Osteoblast (primary cell): ENCODE results near the gene PCDHB8. TPM values are rescaled to one million over a fixed set of nuclear protein-coding genes. Genes with fewer than 3 reads are reported as not detected.
"Not testable (repeated sequence)": the region's sequence is repeated elsewhere in the genome, so short reads cannot be mapped to it uniquely, and the experiment has no call there.

ENCODE experiments used
- DNase-seq: peaks from one replicate; pipeline ENCODE4 v3.0.0; 2011; ENCODE audit warnings: low spot score, mixed read lengths; ENCODE audit not compliant: insufficient read length; ENCODE audit errors: missing footprints
- H2AFZ ChIP-seq: 2 replicates; pipeline ENCODE4 v1.6.0; 2011; ENCODE audit warnings: mild to moderate bottlenecking, low read length
- H3K27ac ChIP-seq: 2 replicates; pipeline ENCODE4 v1.5.1; 2011; ENCODE audit warnings: mild to moderate bottlenecking, low read depth, low read length, moderate library complexity
- H3K27me3 ChIP-seq: 2 replicates; pipeline ENCODE4 v1.6.0; 2012; ENCODE audit warnings: mild to moderate bottlenecking, control low read depth, inconsistent platforms, low read length, moderate library complexity; ENCODE audit not compliant: insufficient read depth
- H3K36me3 ChIP-seq: 2 replicates; pipeline ENCODE4 v1.5.1; 2011; ENCODE audit warnings: mild to moderate bottlenecking, low read length, control low read depth, moderate library complexity; ENCODE audit not compliant: insufficient read depth
- H3K4me1 ChIP-seq: 2 replicates; pipeline ENCODE4 v1.5.1; 2011; ENCODE audit warnings: mild to moderate bottlenecking, low read length, control low read depth, moderate library complexity; ENCODE audit not compliant: insufficient read depth
- H3K4me2 ChIP-seq: 2 replicates; pipeline ENCODE4 v1.6.0; 2011; ENCODE audit warnings: mild to moderate bottlenecking, low read length; ENCODE audit not compliant: insufficient read depth
- H3K4me3 ChIP-seq: fragments of 200-600 bp; sonication (generic); 3 replicates; pipeline ENCODE4 v1.5.1; 2012; ENCODE audit warnings: mild to moderate bottlenecking, low read length, inconsistent platforms; ENCODE audit not compliant: insufficient read depth
- H3K79me2 ChIP-seq: 2 replicates; pipeline ENCODE4 v1.6.0; 2012; ENCODE audit warnings: mild to moderate bottlenecking, low read length, control low read depth, inconsistent platforms; ENCODE audit not compliant: insufficient read depth
- H3K9me3 ChIP-seq: 2 replicates; pipeline ENCODE4 v1.5.1; 2011; ENCODE audit warnings: low read depth, low read length, control low read depth
- H4K20me1 ChIP-seq: 2 replicates; pipeline ENCODE4 v1.6.0; 2012; ENCODE audit warnings: mild to moderate bottlenecking, low read length, control low read depth; ENCODE audit not compliant: insufficient read depth
- total RNA-seq: library from RNA; depleted of rRNA; stranded (reverse); fragments of >200 nt; gene quantifications from 2 replicates; pipeline ENCODE4 v1.2.3, GENCODE V29; 2012
- TF ChIP-seq, protein P1 (sequence below): IDR thresholded peaks from 2 replicates; pipeline ENCODE4 v1.5.1; 2011; ENCODE audit warnings: mild to moderate bottlenecking, low read depth, low read length, moderate library complexity; ENCODE audit errors: extremely low read depth

PCDHB8 gene
- total RNA-seq, 1 donor, result 0.36 TPM

GRCh38 chr5:141175933-141176332 lies 1.7 kb upstream of the PCDHB8 start:
- H3K79me2 ChIP-seq, result no peaks in the 10 kb centered on the region
- TF ChIP-seq, protein P1, sequence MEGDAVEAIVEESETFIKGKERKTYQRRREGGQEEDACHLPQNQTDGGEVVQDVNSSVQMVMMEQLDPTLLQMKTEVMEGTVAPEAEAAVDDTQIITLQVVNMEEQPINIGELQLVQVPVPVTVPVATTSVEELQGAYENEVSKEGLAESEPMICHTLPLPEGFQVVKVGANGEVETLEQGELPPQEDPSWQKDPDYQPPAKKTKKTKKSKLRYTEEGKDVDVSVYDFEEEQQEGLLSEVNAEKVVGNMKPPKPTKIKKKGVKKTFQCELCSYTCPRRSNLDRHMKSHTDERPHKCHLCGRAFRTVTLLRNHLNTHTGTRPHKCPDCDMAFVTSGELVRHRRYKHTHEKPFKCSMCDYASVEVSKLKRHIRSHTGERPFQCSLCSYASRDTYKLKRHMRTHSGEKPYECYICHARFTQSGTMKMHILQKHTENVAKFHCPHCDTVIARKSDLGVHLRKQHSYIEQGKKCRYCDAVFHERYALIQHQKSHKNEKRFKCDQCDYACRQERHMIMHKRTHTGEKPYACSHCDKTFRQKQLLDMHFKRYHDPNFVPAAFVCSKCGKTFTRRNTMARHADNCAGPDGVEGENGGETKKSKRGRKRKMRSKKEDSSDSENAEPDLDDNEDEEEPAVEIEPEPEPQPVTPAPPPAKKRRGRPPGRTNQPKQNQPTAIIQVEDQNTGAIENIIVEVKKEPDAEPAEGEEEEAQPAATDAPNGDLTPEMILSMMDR, result no peak

GRCh38 chr5:141179371-141179770 lies 1.8 kb downstream of the PCDHB8 start:
- H3K79me2 ChIP-seq, H3K27me3 ChIP-seq, H2AFZ ChIP-seq, DNase-seq, H3K9me3 ChIP-seq, H3K36me3 ChIP-seq, H3K4me3 ChIP-seq, H3K27ac ChIP-seq, H4K20me1 ChIP-seq, H3K4me1 ChIP-seq, H3K4me2 ChIP-seq: not testable (repeated sequence)

More at GRCh38 chr5:141175933-141176332, 1.7 kb upstream of the PCDHB8 start:
- Histone ChIP-seq H4K20me1 (no peaks in the 10 kb centered on the region), H3K4me3 (no peak overlapping the region), H2AFZ (no peak overlapping the region), H3K27ac (no peak overlapping the region), H3K4me1 (no peaks in the 10 kb centered on the region), H3K4me2 (no peak overlapping the region), H3K36me3 (no peaks in the 10 kb centered on the region), H3K9me3 (no peaks in the 10 kb centered on the region), H3K27me3 (no peaks in the 10 kb centered on the region)
- no peak for DNase-seq

- not testable (repeated sequence) for H3K79me2 ChIP-seq, H3K4me1 ChIP-seq, H2AFZ ChIP-seq, DNase-seq, H3K4me3 ChIP-seq, H3K9me3 ChIP-seq, H3K36me3 ChIP-seq, H3K4me2 ChIP-seq, H3K27me3 ChIP-seq, H3K27ac ChIP-seq, H4K20me1 ChIP-seq
Observed at GRCh38 chr5:141179876-141180275, 2.3 kb downstream of the PCDHB8 start.

DNA sequence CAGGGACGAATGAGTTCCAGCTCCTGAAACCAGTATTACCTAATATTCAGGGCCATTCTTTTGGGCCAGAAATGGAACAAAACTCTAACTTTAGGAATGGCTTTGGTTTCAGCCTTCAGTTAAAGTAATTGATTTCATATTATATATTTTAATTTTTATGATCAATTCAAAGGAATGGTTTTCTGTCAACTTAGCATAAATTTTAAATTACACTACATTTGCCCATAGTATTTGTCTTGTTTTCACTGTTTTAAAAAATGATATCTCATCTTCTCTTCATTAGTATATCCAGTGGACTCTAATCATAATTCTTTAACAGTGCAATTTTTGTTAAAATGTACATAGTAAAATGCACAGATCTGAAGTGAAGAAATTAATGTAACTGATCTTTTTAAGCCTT lies 2.7 kb downstream of the PCDHB8 start:
- Histone ChIP-seq H3K27me3 (no peaks in the 10 kb centered on the region), H3K4me1 (no peaks in the 10 kb centered on the region), H4K20me1 (no peaks in the 10 kb centered on the region), H3K9me3 (no peaks in the 10 kb centered on the region), H3K4me2 (no peak overlapping the region), H3K4me3 (no peak overlapping the region), H3K36me3 (no peaks in the 10 kb centered on the region), H3K27ac (no peak overlapping the region), H3K79me2 (no peaks in the 10 kb centered on the region), H2AFZ (no peak overlapping the region)
- DNase-seq, result no peak
- TF ChIP-seq, protein P1, result no peak

DNA sequence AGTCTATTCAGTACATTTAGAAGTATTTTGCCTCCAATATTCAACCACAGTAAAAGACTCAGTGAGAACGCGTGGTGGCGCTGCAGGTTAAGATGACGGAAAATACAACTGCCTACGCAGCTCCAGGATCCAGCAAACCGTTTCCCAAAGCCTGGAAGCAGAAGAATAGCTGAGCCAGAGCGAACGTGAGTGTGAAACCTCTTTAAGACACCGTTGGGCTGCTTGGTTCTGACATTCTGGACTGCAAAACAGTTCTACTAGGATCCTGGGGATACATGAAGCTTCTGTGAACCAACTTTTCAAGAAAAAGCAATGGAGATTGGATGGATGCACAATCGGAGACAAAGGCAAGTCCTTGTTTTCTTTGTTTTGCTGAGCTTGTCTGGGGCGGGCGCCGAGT lies 4.7 kb downstream of the PCDHB8 start, which contains the start of gene PCDHB16:
TSS of gene PCDHB16 (plus strand) at position 140 of the 400 bp plus-strand sequence. CDS start at position 313, 173 bp downstream.
- no peaks in the 10 kb centered on the region for H4K20me1 ChIP-seq

GRCh38 chr5:141184117-141184855 lies 6.7 kb downstream of the PCDHB8 start:
- not testable (repeated sequence) for H3K27me3 ChIP-seq, DNase-seq, H3K36me3 ChIP-seq, H3K79me2 ChIP-seq, H3K9me3 ChIP-seq, H3K4me2 ChIP-seq, H3K4me1 ChIP-seq, H4K20me1 ChIP-seq, H3K27ac ChIP-seq, H3K4me3 ChIP-seq, H2AFZ ChIP-seq

More for the DNA sequence above, 4.7 kb downstream of the PCDHB8 start, which contains the start of gene PCDHB16:
- no peaks in the 10 kb centered on the region for H3K27me3 ChIP-seq
- H3K36me3 ChIP-seq, result no peaks in the 10 kb centered on the region
- H3K4me3 ChIP-seq, result peak within 1 kb of the TSS; percentile 42
- no peak within 1 kb of the TSS for H3K27ac ChIP-seq
- peak; percentile 71 for DNase-seq
- H3K79me2 ChIP-seq, result no peaks in the 10 kb centered on the region
- H3K4me1 ChIP-seq, result no peaks in the 10 kb centered on the region
- peak within 1 kb of the TSS; percentile 47 for H3K4me2 ChIP-seq
- peak within 1 kb of the TSS; percentile 72 for H2AFZ ChIP-seq
- no peaks in the 10 kb centered on the region for H3K9me3 ChIP-seq
- TF ChIP-seq, protein P1, result peak; percentile 52
